DOHH2 (cell line): Measurements from ENCODE around the gene TBX4.

Source experiments
- H3F3A ChIP-seq: fragments of 200-600 bp; sonication (generic), shearing (Covaris generic); 2 replicates; pipeline ENCODE4 v1.6.0; 2016; ENCODE audit warnings: antibody characterized with exemption, mild to moderate bottlenecking; ENCODE audit not compliant: control insufficient read depth, insufficient read depth
- H3K27ac ChIP-seq: fragments of 200-600 bp; sonication (generic); 2 replicates; pipeline ENCODE4 v1.5.1; 2014; ENCODE audit warnings: low read depth, mild to moderate bottlenecking, low read length, moderate library complexity
- H3K27me3 ChIP-seq: fragments of 200-600 bp; sonication (generic); 2 replicates; pipeline ENCODE4 v1.6.1; 2014; ENCODE audit warnings: mild to moderate bottlenecking, low read length, mixed read lengths; ENCODE audit not compliant: control insufficient read depth
- H3K36me3 ChIP-seq: fragments of 200-600 bp; sonication (generic); 2 replicates; pipeline ENCODE4 v1.6.1; 2014; ENCODE audit warnings: mild to moderate bottlenecking, low read length, moderate library complexity, mixed read lengths; ENCODE audit not compliant: control insufficient read depth
- H3K4me1 ChIP-seq: fragments of 200-600 bp; sonication (generic); 2 replicates; pipeline ENCODE4 v1.6.1; 2014; ENCODE audit warnings: mild to moderate bottlenecking, low read length, mixed read lengths; ENCODE audit not compliant: control insufficient read depth
- H3K4me2 ChIP-seq: fragments of 200-600 bp; sonication (generic); 2 replicates; pipeline ENCODE4 v1.6.0; 2014; ENCODE audit warnings: mild to moderate bottlenecking, low read length, moderate library complexity
- H3K4me3 ChIP-seq: fragments of 200-600 bp; sonication (generic); 2 replicates; pipeline ENCODE4 v1.5.1; 2014; ENCODE audit warnings: mild to moderate bottlenecking, low read length, mixed read lengths
- H3K79me2 ChIP-seq: fragments of 200-600 bp; sonication (generic); 2 replicates; pipeline ENCODE4 v1.6.1; 2014; ENCODE audit warnings: mild to moderate bottlenecking, low read length, mixed read lengths; ENCODE audit not compliant: control insufficient read depth
- H3K9me2 ChIP-seq: fragments of 200-600 bp; sonication (generic); replicated peaks from 2 replicates; pipeline ENCODE4 v1.6.1; 2014; ENCODE audit warnings: mild to moderate bottlenecking, low read length, mixed read lengths; ENCODE audit not compliant: control insufficient read depth
- H3K9me3 ChIP-seq: fragments of 200-600 bp; sonication (generic); 2 replicates; pipeline ENCODE4 v1.6.1; 2014; ENCODE audit warnings: antibody characterized with exemption, low read length, mixed read lengths; ENCODE audit not compliant: control insufficient read depth, insufficient read depth
- H4K20me1 ChIP-seq: fragments of 200-600 bp; sonication (generic); 2 replicates; pipeline ENCODE4 v1.6.0; 2014; ENCODE audit warnings: low read depth, mild to moderate bottlenecking, antibody characterized with exemption, low read length, moderate library complexity; ENCODE audit not compliant: control insufficient read depth, insufficient read depth
- EZH2phosphoT487 ChIP-seq: fragments of 200-600 bp; sonication (generic); IDR thresholded peaks from 2 replicates; pipeline ENCODE4 v1.6.1; 2017; ENCODE audit warnings: borderline replicate concordance, mild to moderate bottlenecking, antibody characterized with exemption, low read length, moderate library complexity, mixed read lengths
- TF ChIP-seq, protein P1 (sequence below): fragments of 200-600 bp; sonication (generic); IDR thresholded peaks from one replicate; pipeline ENCODE4 v1.5.1; 2014; ENCODE audit warnings: antibody characterized with exemption, mild to moderate bottlenecking, low read depth, low read length; ENCODE audit not compliant: poor library complexity, severe bottlenecking

TBX4 gene

GRCh38 chr17:61458421-61459141 is 6.4 kb downstream of the TBX4 start:
- no peaks in the 10 kb centered on the region for H4K20me1 ChIP-seq
- TF ChIP-seq, protein P1, sequence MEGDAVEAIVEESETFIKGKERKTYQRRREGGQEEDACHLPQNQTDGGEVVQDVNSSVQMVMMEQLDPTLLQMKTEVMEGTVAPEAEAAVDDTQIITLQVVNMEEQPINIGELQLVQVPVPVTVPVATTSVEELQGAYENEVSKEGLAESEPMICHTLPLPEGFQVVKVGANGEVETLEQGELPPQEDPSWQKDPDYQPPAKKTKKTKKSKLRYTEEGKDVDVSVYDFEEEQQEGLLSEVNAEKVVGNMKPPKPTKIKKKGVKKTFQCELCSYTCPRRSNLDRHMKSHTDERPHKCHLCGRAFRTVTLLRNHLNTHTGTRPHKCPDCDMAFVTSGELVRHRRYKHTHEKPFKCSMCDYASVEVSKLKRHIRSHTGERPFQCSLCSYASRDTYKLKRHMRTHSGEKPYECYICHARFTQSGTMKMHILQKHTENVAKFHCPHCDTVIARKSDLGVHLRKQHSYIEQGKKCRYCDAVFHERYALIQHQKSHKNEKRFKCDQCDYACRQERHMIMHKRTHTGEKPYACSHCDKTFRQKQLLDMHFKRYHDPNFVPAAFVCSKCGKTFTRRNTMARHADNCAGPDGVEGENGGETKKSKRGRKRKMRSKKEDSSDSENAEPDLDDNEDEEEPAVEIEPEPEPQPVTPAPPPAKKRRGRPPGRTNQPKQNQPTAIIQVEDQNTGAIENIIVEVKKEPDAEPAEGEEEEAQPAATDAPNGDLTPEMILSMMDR = no peak
- TF ChIP-seq EZH2phosphoT487 = no peak
- H3K4me3 ChIP-seq = no peak overlapping the region
- H3K9me3 ChIP-seq = no peaks in the 10 kb centered on the region
- no peaks in the 10 kb centered on the region for H3F3A ChIP-seq
- no peaks in the 10 kb centered on the region for H3K36me3 ChIP-seq
- no peak overlapping the region for H3K4me2 ChIP-seq
- no peaks in the 10 kb centered on the region for H3K4me1 ChIP-seq
- H3K27me3 ChIP-seq = peaks cover 52% of the 10 kb centered on the region
- H3K9me2 ChIP-seq = no peaks in the 10 kb centered on the region
- no peak overlapping the region for H3K27ac ChIP-seq
- H3K79me2 ChIP-seq = no peaks in the 10 kb centered on the region

DNA sequence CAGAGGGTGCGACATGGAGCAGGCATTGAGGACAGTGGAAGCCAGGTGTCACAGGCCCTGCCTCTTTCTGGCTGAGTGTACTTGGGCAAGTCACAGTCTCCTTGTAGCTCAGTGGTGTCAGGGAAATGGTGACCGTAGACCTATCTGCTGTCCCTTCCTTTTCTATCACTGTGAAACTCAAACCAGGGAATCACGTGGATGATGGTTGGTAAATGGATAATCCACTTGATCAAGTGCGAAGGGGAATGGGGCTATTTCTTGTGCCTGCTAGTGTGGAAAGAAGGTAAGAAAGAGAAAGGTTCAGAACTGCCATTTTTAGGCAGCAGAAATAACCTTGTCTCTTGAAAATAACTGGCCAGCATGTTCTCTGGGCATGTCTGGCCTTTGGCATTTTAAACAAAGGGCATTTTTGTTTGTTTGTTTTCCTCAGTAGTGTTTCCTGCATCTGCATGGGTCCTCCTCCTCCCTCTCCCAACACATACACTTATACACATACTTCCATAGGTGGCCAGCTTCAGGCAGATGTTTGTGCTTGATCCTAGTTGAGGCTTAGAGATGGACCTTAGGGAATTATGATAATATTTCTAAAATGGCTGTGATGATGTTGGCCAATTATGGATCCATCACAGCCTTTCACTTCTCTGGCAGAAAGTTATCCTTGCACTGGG is 7.1 kb downstream of the TBX4 start:
- H3K4me2 ChIP-seq = no peak overlapping the region
- H3K4me1 ChIP-seq = no peaks in the 10 kb centered on the region
- H3K4me3 ChIP-seq = no peak overlapping the region
- no peaks in the 10 kb centered on the region for H3F3A ChIP-seq
- peaks cover 51% of the 10 kb centered on the region for H3K27me3 ChIP-seq
- no peaks in the 10 kb centered on the region for H3K79me2 ChIP-seq
- no peaks in the 10 kb centered on the region for H3K9me2 ChIP-seq
- no peak overlapping the region for H3K27ac ChIP-seq
- H3K36me3 ChIP-seq = no peaks in the 10 kb centered on the region
- TF ChIP-seq, protein P1 = no peak
- TF ChIP-seq EZH2phosphoT487 = no peak
- no peaks in the 10 kb centered on the region for H4K20me1 ChIP-seq
- no peaks in the 10 kb centered on the region for H3K9me3 ChIP-seq

- H3K36me3 ChIP-seq = no peaks in the 10 kb centered on the region
- peaks cover 51% of the 10 kb centered on the region for H3K27me3 ChIP-seq
- no peaks in the 10 kb centered on the region for H3F3A ChIP-seq
- H3K4me2 ChIP-seq = no peak overlapping the region
- H3K9me2 ChIP-seq = no peaks in the 10 kb centered on the region
- no peaks in the 10 kb centered on the region for H4K20me1 ChIP-seq
- no peak overlapping the region for H3K27ac ChIP-seq
- H3K9me3 ChIP-seq = no peaks in the 10 kb centered on the region
- H3K4me1 ChIP-seq = no peaks in the 10 kb centered on the region
- TF ChIP-seq, protein P1 = no peak
- TF ChIP-seq EZH2phosphoT487 = no peak
- H3K4me3 ChIP-seq = no peak overlapping the region
- no peaks in the 10 kb centered on the region for H3K79me2 ChIP-seq
These were observed 7.9 kb downstream of the TBX4 start for GRCh38 chr17:61459939-61460718.
